ENCODE data around the gene DEAF1. TPM values are rescaled to one million over a fixed set of nuclear protein-coding genes. Genes with fewer than 3 reads are reported as not detected.

Gene DEAF1
- total and polyA plus RNA-seq, 2 of the 13 experiments (the other 11 are each of a cell fraction or from before 2014, with no cell fraction given), result 22.3 to 29.6 TPM

GRCh38 chr11:727859-728748 is 33.1 kb upstream of the DEAF1 start (continued):
- TF ChIP-seq ZNF362 (CRISPR knock-in tag; IDR thresholded peaks at IDR 0.05; ENCODE audit: borderline replicate concordance), result peak; percentile 24; the same call in 1 of the 2 replicates
- peak; percentile 92 for TF ChIP-seq ZBTB33 (CRISPR knock-in tag; IDR thresholded peaks at IDR 0.05)
- TF ChIP-seq ZNF205 (CRISPR knock-in tag; IDR thresholded peaks at IDR 0.05), result 0 out of 2 replicates have a peak, but pooled peaks have one; percentile 56
- 0 out of 2 replicates have a peak, but pooled peaks have one; percentile 50 for TF ChIP-seq KLF11 (CRISPR knock-in tag; IDR thresholded peaks at IDR 0.05)
- TF ChIP-seq SRF (IDR thresholded peaks at IDR 0.05; ENCODE audit: low read depth, low read length), result no peak
- TF ChIP-seq KDM6A (CRISPR knock-in tag; IDR thresholded peaks at IDR 0.05; ENCODE audit: low read depth), result no peak
- TF ChIP-seq CBFB (CRISPR knock-in tag; IDR thresholded peaks at IDR 0.05), result peak; percentile 65; the same call in 1 of the 2 replicates
- TF ChIP-seq ZNF512 (CRISPR knock-in tag; IDR thresholded peaks at IDR 0.05), result no peak
- TF ChIP-seq ARID5B (CRISPR knock-in tag; IDR thresholded peaks at IDR 0.05), result peak; percentile 51; the same call in 1 of the 2 replicates
- no peak for TF ChIP-seq CEBPZ (IDR thresholded peaks at IDR 0.05; ENCODE audit: low read length)
- TF ChIP-seq UBTF (CRISPR knock-in tag; IDR thresholded peaks at IDR 0.05), result peak; percentile 71
- no peak for TF ChIP-seq PRPF4 (IDR thresholded peaks at IDR 0.05; ENCODE audit: low read depth, low read length, poor library complexity, severe bottlenecking)
